Right renal pelvis (tissue), 4 donors: ENCODE data around the gene NSMCE1. TPM values are rescaled to one million over a fixed set of nuclear protein-coding genes. Genes with fewer than 3 reads are reported as not detected.
"Not testable (repeated sequence)": the region's sequence is repeated elsewhere in the genome, so short reads cannot be mapped to it uniquely, and the experiment has no call there.

Experiments used
- DNase-seq, 4 donors: peaks; one replicate each; pipeline ENCODE4 v3.0.0-alpha.2; 2013; ENCODE audit warnings: low read depth in 4 of 4, low spot score in 3 of 4, missing footprints in 1 of 4
- polyA plus RNA-seq, 4 donors: library from polyadenylated mRNA; unstranded; fragments of 120-200 nt; gene quantifications; one replicate each; pipeline ENCODE4 v1.2.1, GENCODE V29; 2013; ENCODE audit not compliant: insufficient read length in 4 of 4

The NSMCE1 gene
- polyA plus RNA-seq, 4 donors = 80.0 to 96.3 (median 82.3) TPM

- not testable (repeated sequence) for DNase-seq
These were observed 4.1 kb upstream of the NSMCE1 start for GRCh38 chr16:27272697-27273096.

- no peak for DNase-seq
These were observed 3.5 kb upstream of the NSMCE1 start for GRCh38 chr16:27272076-27272475.

GRCh38 chr16:27270349-27270748 lies 1.8 kb upstream of the NSMCE1 start:
- DNase-seq = no peak

GRCh38 chr16:27269300-27270150 lies 953 bp upstream of the NSMCE1 start:
- no peak for DNase-seq

GRCh38 chr16:27267037-27267677 lies 1.4 kb downstream of the NSMCE1 start:
- DNase-seq = no peak

- no peak for DNase-seq
These were observed 2.6 kb downstream of the NSMCE1 start for GRCh38 chr16:27265982-27266381.

DNA sequence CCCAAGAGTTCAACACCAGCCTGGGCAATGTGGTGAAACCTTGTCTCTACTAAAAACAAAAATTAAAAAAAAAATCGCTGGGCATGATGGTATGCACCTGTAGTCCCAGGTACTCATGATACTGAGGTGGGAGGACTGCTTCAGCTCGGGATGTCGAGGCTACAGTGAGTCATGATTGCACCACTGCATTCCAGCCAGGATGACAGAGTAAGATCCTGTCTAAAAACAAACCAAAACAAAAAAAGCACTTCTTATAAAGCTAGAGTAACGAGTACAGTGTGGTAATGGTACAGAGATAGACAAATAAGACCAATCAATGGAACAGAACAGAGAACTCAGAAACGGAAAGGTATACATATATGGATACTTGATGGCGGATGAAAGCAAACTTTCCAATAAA lies 4.4 kb downstream of the NSMCE1 start:
- no peak for DNase-seq

DNA sequence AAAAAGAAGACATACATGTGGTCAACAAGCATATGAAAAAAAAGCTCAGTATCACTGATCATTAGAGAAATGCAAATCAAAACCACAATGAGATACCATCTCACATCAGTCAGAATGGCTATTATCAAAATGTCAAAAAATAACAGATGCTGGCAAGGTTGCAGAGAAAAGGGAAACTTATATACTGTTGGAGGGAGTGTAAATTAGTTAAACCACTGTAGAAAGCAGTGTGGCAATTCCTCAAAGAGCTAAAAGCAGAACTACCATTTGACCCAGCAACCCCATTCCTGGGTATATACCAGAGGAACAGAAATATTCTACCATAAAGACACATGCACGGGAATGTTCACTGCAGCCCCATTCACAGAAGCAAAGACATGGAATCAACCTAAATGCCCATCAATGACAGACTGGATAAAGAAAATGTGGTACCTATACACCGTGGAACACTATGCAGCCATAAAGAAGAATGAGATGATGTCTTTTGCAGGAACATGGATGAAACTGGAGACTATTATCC lies 5.6 kb downstream of the NSMCE1 start:
- not testable (repeated sequence) for DNase-seq

GRCh38 chr16:27259710-27260109 lies 8.9 kb downstream of the NSMCE1 start:
- no peak for DNase-seq

GRCh38 chr16:27258241-27258734 lies 10.3 kb downstream of the NSMCE1 start:
- DNase-seq = no peak

DNA sequence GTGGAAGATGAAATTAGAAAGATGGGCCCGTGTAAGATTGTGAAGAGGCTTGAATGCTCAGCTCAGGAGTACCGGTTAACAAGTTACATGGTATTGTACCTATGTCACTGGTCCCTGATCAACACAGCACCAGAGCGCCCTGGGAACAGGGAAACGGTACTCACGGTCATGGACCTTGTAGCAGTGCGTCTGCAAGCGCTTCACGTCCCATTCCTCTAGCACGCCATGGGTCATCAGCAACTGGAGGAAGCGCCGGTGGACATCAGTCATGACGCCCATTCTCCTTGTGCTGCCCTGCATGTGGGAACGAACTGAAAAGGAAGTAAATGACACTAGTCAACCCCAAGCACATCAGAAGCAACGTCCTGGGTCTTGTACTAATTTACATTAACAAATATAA lies 11.3 kb downstream of the NSMCE1 start:
- no peak for DNase-seq

DNA sequence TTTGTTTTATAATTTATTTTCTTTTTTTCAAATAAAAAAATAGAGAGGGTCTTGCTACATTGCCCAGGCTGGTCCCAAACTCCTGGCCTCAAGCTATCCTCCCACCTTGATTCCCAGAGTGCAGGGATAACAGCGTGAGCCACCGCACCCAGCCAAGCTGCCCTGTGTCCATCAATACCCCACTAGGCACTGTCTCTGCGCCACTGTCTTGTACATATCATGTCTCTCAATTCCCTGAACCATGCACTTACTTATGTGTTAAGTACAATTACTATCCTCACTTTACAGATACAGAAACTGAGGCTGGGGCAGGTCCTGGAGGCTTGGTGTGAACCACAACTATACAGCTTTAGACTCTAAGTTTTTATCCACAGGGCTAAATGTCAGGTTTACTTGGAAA lies 11.7 kb downstream of the NSMCE1 start:
- DNase-seq = no peak

DNA sequence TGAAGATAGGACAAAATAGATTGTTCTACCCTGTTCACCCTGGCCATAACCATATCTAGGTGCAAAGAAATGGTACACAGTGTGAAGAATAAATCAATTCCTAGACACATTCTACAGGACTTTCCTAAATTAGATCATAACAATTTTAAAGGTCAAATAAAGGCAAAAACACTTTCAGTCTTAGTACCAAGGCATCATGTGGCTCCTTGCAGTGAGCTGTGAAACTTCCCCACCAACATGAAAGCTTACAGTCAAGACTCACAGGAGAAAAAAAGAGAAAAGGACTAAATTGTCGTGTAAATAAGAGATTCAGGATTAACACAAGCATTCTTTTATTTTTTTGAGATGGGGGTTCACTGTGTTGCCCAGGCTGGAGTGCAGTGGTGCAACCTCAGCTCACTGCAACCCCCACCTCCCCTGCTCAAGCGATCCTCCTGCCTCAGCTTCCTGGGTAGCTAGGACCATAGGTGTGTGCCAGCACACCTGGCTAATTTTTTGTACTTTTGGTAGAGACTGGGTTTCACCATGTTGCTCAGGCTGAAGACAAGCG lies 14.2 kb downstream of the NSMCE1 start:
- no peak for DNase-seq

DNA sequence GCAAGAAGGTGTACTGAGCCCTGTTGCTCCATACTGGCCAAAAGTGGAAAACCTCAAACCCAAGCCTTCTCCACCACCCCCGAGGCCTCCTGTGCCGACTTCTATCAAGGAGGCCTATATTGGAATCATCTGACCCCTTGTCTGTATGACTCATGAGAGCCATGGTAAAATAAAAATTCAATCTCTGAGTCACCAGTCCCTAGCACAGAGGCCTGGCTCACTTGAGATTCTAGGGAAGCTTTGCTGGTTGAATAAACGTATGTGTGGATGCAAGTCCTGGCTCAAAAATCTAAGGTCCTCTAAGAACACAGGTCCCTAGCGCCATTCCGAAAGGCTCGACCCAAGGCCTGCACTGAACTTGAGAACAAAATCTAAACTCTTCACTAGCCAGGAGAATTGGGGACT lies 15.0 kb downstream of the NSMCE1 start:
- DNase-seq = no peak

DNA sequence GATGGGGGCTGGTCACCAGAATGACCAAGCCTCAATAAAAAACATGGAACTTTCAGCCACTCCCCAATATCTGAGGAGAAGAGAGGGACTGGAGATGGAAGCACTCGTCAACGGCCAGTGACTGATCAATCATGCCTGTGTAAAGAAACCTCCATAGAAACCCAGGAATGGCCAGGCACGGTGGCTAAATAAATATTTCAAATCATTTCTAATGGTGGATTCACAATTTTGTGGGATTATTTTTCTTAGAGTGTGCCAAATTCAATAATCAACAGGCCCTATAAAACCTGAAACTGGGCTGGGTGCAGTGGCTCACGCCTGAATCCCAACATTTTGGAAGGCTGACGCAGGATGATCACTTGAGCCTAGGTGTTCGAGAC lies 16.4 kb downstream of the NSMCE1 start:
- no peak for DNase-seq

DNA sequence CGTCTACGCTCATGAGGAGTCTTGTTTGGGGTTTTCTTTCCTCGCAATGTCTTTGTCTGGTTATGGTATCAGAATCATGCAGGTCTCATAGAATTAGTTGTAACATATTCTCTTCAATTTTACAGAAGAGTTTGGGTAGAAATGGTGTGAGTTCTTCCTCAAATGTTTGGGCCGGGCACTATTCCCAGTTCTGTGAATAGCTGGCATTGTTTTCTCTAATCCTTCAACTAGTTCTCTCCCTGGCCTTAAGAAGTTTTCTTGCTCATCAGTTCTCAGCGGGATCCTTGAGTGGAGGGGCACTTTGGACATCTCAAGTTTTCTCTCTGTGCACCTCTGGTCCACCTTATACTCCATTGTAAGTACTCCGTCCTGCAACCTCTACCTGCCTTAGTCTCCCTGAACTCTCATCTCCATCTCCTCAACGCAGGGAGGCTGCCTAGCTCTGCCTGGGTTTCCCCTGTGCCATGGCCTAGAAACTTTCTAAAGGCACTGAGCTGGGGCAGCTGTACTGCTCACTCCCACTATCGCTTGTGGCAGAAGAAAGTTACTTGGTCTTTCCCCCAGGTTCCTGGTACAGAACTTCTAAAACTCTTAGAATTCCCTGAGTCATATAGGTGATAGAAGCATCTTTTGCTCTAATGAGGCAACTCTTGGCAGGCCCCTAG lies 16.9 kb downstream of the NSMCE1 start:
- no peak for DNase-seq

DNA sequence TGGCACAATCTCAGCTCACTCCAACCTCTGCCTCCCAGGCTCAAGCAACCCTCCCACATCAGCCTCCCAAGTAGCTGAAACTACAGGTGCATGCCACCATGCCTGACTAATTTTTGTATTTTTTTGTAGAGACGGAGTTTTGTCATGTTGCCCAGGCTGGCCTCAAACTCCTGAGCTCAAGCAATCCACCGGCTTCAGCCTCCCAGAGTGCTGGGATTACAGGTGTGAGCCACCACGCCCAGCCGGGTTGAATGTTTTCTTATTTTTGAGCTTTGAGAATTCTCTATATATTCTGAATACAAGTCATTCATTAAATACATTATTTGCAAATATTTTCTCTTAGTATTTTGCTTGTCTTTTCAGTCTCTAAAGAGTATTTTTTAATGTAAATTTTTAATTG lies 19.7 kb downstream of the NSMCE1 start:
- DNase-seq = not testable (repeated sequence)

GRCh38 chr16:27248036-27248435 lies 20.5 kb downstream of the NSMCE1 start:
- no peak for DNase-seq

DNA sequence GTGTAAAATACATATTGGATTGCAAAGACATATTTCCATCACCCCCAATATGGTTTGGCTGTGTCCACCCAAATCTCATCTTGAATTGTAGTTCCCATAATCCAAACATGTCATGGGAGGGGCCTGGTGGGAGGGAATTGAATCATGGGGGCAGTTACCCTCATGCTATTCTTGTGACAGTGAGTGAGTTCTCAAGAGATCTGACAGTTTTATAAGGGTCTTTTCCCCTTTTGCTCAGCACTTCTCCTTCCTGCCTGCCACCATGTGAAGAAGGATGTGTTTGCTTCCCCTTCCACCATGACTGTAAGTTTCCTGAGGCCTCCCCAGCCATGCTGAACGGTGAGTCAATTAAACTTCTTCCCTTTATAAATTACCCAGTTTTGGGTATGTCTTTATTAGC lies 21.5 kb downstream of the NSMCE1 start:
- DNase-seq = not testable (repeated sequence)

- no peak for DNase-seq
These were observed 22.1 kb downstream of the NSMCE1 start for GRCh38 chr16:27246439-27246838.
